Upper lobe of left lung (tissue), 4 donors: Measurements from ENCODE around the gene ZNF488.

Experiments used
- POLR2A ChIP-seq, 4 donors: fragments of 450-650 bp; IDR thresholded peaks; one replicate each; pipeline ENCODE4 v1.5.1; 2016 to 2017; ENCODE audit warnings: antibody characterized with exemption in 4 of 4, mild to moderate bottlenecking in 2 of 4
- POLR2AphosphoS5 ChIP-seq, 2 donors: sonication (generic); formaldehyde crosslinking; IDR thresholded peaks; one replicate each; pipeline ENCODE4 v1.5.1; 2017; ENCODE audit warnings: antibody characterized with exemption in 2 of 2
- TF ChIP-seq, protein P1 (sequence below), 6 experiments: fragments of 450-650 bp in 4 of 6; fragments of 200-600 bp in 2 of 6; sonication (generic) in 2 of 6; IDR thresholded peaks; one replicate each; pipeline ENCODE4 v1.5.1; 2016 to 2019; ENCODE audit warnings: antibody characterized with exemption in 6 of 6

- TF ChIP-seq, protein P1, sequence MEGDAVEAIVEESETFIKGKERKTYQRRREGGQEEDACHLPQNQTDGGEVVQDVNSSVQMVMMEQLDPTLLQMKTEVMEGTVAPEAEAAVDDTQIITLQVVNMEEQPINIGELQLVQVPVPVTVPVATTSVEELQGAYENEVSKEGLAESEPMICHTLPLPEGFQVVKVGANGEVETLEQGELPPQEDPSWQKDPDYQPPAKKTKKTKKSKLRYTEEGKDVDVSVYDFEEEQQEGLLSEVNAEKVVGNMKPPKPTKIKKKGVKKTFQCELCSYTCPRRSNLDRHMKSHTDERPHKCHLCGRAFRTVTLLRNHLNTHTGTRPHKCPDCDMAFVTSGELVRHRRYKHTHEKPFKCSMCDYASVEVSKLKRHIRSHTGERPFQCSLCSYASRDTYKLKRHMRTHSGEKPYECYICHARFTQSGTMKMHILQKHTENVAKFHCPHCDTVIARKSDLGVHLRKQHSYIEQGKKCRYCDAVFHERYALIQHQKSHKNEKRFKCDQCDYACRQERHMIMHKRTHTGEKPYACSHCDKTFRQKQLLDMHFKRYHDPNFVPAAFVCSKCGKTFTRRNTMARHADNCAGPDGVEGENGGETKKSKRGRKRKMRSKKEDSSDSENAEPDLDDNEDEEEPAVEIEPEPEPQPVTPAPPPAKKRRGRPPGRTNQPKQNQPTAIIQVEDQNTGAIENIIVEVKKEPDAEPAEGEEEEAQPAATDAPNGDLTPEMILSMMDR (IDR thresholded peaks at IDR 0.05): no peak
- no peak for TF ChIP-seq POLR2A (IDR thresholded peaks at IDR 0.05)
- no peak for TF ChIP-seq POLR2AphosphoS5 (IDR thresholded peaks at IDR 0.05)
Measured at GRCh38 chr10:47339759-47340607, 44.1 kb downstream of the ZNF488 start.
